ENCODE data around the gene CDH2.

CDH2 gene

DNA sequence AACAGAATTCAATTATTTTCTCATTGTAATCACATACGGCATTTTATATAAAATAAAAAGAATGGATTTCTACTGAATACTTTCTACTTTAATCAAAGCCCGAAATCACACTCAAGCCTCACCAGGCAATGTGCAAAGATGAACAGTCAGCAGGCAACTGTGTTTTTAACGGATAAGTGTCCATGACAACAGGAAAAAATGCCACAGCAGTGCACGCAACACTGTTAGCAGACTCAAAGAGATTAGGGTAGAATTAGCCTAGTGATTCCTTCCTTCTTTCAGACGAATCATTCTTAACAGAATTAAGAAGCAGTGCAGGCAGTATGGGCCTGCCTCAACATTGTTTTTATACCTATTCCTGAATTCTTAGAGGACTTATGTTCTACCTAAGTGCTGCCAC, 135.6 kb downstream of the CDH2 start:
- Histone ChIP-seq H3K27me3 (ENCODE audit: low read depth, low read length) (no peaks in the 10 kb centered on the region), H3K4me3 (ENCODE audit: low read length) (no peak overlapping the region), H3K36me3 (replicated peaks; ENCODE audit: low read depth, low read length) (no peaks in the 10 kb centered on the region), H3K27ac (ENCODE audit: low read length) (no peak overlapping the region), H3K4me2 (ENCODE audit: low read length) (no peak overlapping the region), H3K4me1 (ENCODE audit: low read length) (no peaks in the 10 kb centered on the region), H3K79me2 (ENCODE audit: low read length) (no peaks in the 10 kb centered on the region), H4K20me1 (ENCODE audit: insufficient read depth, low read length) (no peaks in the 10 kb centered on the region), H3K9me3 (ENCODE audit: insufficient read depth, low read length) (no peaks in the 10 kb centered on the region), H2AFZ (ENCODE audit: low read depth, low read length) (no peak overlapping the region), H3K9ac (ENCODE audit: low read length) (no peak overlapping the region)
- TF ChIP-seq EZH2phosphoT487 (IDR thresholded peaks at IDR 0.05; ENCODE audit: low read depth) = no peak
- TF ChIP-seq, protein P1, sequence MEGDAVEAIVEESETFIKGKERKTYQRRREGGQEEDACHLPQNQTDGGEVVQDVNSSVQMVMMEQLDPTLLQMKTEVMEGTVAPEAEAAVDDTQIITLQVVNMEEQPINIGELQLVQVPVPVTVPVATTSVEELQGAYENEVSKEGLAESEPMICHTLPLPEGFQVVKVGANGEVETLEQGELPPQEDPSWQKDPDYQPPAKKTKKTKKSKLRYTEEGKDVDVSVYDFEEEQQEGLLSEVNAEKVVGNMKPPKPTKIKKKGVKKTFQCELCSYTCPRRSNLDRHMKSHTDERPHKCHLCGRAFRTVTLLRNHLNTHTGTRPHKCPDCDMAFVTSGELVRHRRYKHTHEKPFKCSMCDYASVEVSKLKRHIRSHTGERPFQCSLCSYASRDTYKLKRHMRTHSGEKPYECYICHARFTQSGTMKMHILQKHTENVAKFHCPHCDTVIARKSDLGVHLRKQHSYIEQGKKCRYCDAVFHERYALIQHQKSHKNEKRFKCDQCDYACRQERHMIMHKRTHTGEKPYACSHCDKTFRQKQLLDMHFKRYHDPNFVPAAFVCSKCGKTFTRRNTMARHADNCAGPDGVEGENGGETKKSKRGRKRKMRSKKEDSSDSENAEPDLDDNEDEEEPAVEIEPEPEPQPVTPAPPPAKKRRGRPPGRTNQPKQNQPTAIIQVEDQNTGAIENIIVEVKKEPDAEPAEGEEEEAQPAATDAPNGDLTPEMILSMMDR (IDR thresholded peaks at IDR 0.05; ENCODE audit: low read depth, low read length) = no peak

DNA sequence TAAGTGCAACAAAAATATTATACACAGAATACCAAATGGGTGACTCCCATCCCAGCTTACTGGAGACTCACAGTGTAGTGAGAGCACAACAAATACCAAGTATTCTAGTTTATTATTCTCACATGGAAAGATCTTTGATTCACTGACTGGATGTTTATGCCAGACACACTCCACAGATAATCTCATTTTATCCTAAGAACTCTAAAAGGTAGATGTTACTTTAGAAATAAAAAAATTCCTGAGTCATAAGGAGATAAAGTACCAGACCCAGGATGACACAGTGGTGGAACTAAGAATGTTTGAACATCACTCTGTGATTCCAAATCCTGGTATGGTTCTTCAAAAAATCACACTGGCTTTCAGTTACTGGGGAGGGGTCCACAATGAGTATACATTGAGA, 136.2 kb downstream of the CDH2 start:
- Histone ChIP-seq H4K20me1 (ENCODE audit: insufficient read depth, low read length) (no peaks in the 10 kb centered on the region), H3K9me3 (ENCODE audit: insufficient read depth, low read length) (no peaks in the 10 kb centered on the region), H3K27me3 (ENCODE audit: low read depth, low read length) (no peaks in the 10 kb centered on the region), H3K4me1 (ENCODE audit: low read length) (no peaks in the 10 kb centered on the region), H2AFZ (ENCODE audit: low read depth, low read length) (no peak overlapping the region), H3K9ac (ENCODE audit: low read length) (no peak overlapping the region), H3K36me3 (replicated peaks; ENCODE audit: low read depth, low read length) (no peaks in the 10 kb centered on the region), H3K4me3 (ENCODE audit: low read length) (no peak overlapping the region), H3K27ac (ENCODE audit: low read length) (no peak overlapping the region), H3K4me2 (ENCODE audit: low read length) (no peak overlapping the region), H3K79me2 (ENCODE audit: low read length) (no peaks in the 10 kb centered on the region)
- no peak for TF ChIP-seq EZH2phosphoT487 (IDR thresholded peaks at IDR 0.05; ENCODE audit: low read depth)
- TF ChIP-seq, protein P1 (IDR thresholded peaks at IDR 0.05; ENCODE audit: low read depth, low read length) = no peak

DNA sequence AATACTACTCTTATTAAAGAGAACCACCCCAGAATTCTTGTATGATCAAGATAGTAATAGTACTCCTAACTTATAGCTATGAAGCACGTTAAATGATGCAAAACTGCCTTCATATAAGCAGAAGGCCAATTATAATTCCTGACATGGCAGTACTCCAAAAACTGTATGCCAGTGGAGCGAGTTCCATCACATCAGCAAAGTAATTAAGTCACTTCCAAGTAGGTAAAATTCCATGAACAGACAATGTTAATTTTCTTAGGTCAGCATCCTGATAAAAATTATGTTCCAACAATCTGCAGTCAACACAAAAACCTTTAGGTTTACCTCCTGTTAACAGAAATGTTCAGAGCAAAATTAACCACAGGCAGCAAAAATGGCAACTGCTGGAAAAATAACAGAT, 136.7 kb downstream of the CDH2 start:
- TF ChIP-seq, protein P1 (IDR thresholded peaks at IDR 0.05; ENCODE audit: low read depth, low read length) = no peak
- TF ChIP-seq EZH2phosphoT487 (IDR thresholded peaks at IDR 0.05; ENCODE audit: low read depth) = no peak
- H3K27me3 ChIP-seq (ENCODE audit: low read depth, low read length) = no peaks in the 10 kb centered on the region
- no peak overlapping the region for H2AFZ ChIP-seq (ENCODE audit: low read depth, low read length)
- H3K36me3 ChIP-seq (replicated peaks; ENCODE audit: low read depth, low read length) = no peaks in the 10 kb centered on the region
- no peak overlapping the region for H3K4me2 ChIP-seq (ENCODE audit: low read length)
- no peak overlapping the region for H3K4me3 ChIP-seq (ENCODE audit: low read length)
- H3K27ac ChIP-seq (ENCODE audit: low read length) = no peak overlapping the region
- no peaks in the 10 kb centered on the region for H3K4me1 ChIP-seq (ENCODE audit: low read length)
- H3K9me3 ChIP-seq (ENCODE audit: insufficient read depth, low read length) = no peaks in the 10 kb centered on the region
- no peaks in the 10 kb centered on the region for H3K79me2 ChIP-seq (ENCODE audit: low read length)
- no peaks in the 10 kb centered on the region for H4K20me1 ChIP-seq (ENCODE audit: insufficient read depth, low read length)
- H3K9ac ChIP-seq (ENCODE audit: low read length) = no peak overlapping the region

DNA sequence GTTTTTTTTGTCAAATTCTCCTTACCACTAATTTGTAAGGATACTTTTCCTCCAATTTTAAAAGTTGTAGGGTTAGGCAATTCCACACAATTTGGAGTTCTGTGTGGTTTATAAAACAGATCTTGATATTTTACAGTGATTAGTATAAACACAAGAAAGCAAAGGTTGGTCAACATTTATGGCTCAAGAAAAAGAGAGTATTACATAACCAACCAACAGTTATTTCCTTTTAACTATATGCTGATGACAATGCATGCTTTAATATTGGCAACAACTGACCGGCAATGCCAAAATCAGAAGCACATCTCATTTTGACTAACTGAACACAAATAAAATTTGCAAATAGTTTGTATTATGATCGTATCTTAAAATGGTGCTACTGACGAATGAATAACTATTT, 137.2 kb downstream of the CDH2 start:
- Histone ChIP-seq H3K9me3 (ENCODE audit: insufficient read depth, low read length) (no peaks in the 10 kb centered on the region), H3K4me1 (ENCODE audit: low read length) (no peaks in the 10 kb centered on the region), H3K27ac (ENCODE audit: low read length) (no peak overlapping the region), H3K9ac (ENCODE audit: low read length) (no peak overlapping the region), H2AFZ (ENCODE audit: low read depth, low read length) (no peak overlapping the region), H3K4me2 (ENCODE audit: low read length) (no peak overlapping the region), H3K27me3 (ENCODE audit: low read depth, low read length) (no peaks in the 10 kb centered on the region), H3K4me3 (ENCODE audit: low read length) (no peak overlapping the region), H3K79me2 (ENCODE audit: low read length) (no peaks in the 10 kb centered on the region), H3K36me3 (replicated peaks; ENCODE audit: low read depth, low read length) (no peaks in the 10 kb centered on the region), H4K20me1 (ENCODE audit: insufficient read depth, low read length) (no peaks in the 10 kb centered on the region)
- TF ChIP-seq, protein P1 (IDR thresholded peaks at IDR 0.05; ENCODE audit: low read depth, low read length) = no peak
- TF ChIP-seq EZH2phosphoT487 (IDR thresholded peaks at IDR 0.05; ENCODE audit: low read depth) = no peak
